ENCODE results near the gene CROCC2. TPM values are rescaled to one million over a fixed set of nuclear protein-coding genes. Genes with fewer than 3 reads are reported as not detected.

Gene CROCC2
- total RNA-seq, 3 donors from 2014 or later, result 0.07 to 0.19 TPM; not detected in 1

DNA sequence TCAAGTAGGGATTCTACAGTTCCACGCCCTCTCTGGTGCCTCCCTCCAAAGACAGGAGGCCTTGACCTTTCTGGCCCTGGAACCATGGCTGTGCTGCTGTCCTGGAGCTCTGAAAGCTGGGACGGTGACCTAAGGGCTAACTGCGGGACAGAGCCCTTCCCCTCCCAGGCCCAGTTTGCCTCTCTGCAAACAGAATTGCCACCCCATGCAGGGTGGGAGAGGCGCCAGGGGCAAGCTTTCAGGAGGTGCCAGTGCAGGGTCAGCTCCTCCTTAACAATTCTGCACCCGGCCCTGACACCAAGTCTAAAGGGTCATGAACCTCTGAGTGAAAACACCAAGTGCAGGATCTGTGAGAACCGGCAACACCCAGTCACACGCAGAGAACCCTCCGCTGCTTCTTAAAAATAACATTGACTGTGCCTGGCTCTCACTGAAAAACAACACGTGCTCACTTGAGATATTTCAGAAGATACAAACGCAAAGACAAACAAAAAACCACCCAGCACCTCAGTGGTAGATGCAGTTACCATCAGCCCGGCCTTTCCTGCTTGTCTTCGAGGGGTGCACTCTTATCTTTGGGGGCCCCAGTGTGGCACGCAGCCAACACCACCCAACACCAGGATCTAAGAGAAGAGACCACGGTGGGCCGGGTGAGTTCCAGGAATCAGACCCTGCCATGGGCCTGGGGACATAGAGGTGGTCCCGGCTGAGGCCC lies 91.2 kb downstream of the CROCC2 start:
- H3K4me1 ChIP-seq (ENCODE audit: low read depth), result peaks cover 7% of the 10 kb centered on the region
- ATAC-seq, result no peak

DNA sequence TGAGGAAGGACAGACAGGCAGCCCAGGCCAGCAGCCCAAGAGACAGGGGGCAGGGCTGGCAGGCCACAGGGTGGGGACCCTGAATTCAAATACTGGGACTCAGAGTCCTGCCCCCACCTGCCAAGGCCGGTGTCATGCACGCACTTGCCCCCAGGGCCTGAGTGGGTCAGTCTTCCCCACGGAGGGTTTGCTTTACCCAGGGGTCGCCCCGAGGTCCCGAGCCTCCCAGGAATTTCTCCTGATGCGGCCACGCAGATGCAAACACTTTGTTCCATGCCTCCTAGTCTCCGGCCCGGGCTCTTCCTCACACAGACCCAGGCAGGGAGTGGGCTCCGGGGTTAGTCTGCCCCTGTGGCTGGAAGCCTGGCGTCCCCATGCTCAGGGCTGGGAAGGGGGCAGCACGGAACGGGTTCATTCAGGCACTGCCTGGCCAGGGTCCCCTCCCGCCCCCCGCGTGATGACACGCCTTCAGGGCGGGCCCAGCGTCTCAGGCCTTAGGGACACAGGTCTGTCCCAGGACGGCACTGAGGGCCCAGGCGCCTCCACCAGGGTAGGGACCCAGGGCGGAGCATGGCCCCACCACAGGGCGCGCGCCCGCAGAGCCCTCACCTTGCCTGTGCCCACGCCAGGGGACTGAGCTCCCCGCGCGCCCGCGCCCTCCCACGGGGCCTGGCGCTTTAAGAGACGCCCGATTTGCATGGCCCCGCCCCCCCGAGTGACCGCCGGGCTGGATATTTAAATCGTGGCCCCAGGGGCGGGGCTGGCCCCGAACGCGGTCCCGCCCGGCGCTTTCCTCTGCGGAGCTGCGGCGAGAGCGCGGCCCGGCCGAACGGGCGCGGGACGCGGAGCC lies 91.9 kb downstream of the CROCC2 start, which contains the start of gene SNED1:
Gene SNED1, plus strand, starts transcription at position 763 of the 850 bp plus-strand sequence. CDS start 220 bp downstream, outside the sequence.
- DNase-seq (peak; percentile 90 to 95 (median 91)), ATAC-seq (peak; percentile 95)
- peaks cover 7% of the 10 kb centered on the region for H3K4me1 ChIP-seq (ENCODE audit: low read depth)
- H3K9me3 ChIP-seq, result peaks cover under 1% of the 10 kb centered on the region
- H3K4me3 ChIP-seq, result peak within 1 kb of the TSS; percentile 26
- H3K36me3 ChIP-seq (ENCODE audit: low read depth), result no peaks in the 10 kb centered on the region
- TF ChIP-seq, protein P1, sequence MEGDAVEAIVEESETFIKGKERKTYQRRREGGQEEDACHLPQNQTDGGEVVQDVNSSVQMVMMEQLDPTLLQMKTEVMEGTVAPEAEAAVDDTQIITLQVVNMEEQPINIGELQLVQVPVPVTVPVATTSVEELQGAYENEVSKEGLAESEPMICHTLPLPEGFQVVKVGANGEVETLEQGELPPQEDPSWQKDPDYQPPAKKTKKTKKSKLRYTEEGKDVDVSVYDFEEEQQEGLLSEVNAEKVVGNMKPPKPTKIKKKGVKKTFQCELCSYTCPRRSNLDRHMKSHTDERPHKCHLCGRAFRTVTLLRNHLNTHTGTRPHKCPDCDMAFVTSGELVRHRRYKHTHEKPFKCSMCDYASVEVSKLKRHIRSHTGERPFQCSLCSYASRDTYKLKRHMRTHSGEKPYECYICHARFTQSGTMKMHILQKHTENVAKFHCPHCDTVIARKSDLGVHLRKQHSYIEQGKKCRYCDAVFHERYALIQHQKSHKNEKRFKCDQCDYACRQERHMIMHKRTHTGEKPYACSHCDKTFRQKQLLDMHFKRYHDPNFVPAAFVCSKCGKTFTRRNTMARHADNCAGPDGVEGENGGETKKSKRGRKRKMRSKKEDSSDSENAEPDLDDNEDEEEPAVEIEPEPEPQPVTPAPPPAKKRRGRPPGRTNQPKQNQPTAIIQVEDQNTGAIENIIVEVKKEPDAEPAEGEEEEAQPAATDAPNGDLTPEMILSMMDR (IDR thresholded peaks at IDR 0.05), result no peak
- intact Hi-C loops (cut with DNase I, micrococcal nuclease), result no loop called here

More for the DNA sequence above, 91.2 kb downstream of the CROCC2 start:
- no peaks in the 10 kb centered on the region for H3K9me3 ChIP-seq
- TF ChIP-seq, protein P1 (IDR thresholded peaks at IDR 0.05), result no peak
- intact Hi-C loops (cut with DNase I, micrococcal nuclease), result no loop called here
- H3K36me3 ChIP-seq (ENCODE audit: low read depth), result no peaks in the 10 kb centered on the region
- H3K4me3 ChIP-seq, result no peak overlapping the region
- peak; percentile 18 to 44 (median 41) for DNase-seq

DNA sequence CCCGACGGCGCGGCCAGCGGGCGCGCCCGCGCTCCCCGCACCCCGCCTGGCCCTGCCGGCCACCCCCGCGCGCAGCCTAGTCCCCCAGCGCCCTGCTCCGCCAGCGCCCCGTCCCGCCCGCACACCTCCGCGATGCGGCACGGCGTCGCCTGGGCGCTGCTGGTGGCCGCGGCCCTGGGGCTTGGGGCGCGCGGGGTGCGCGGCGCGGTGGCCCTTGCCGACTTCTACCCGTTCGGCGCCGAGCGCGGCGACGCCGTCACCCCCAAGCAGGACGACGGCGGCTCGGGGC lies 92.5 kb downstream of the CROCC2 start:
- Histone ChIP-seq H3K4me1 (ENCODE audit: low read depth) (peaks cover 7% of the 10 kb centered on the region), H3K4me3 (peak overlapping the region; percentile 26), H3K9me3 (peaks cover 6% of the 10 kb centered on the region), H3K36me3 (ENCODE audit: low read depth) (no peaks in the 10 kb centered on the region)
- DNase-seq (no peak), ATAC-seq (no peak)
- TF ChIP-seq, protein P1 (IDR thresholded peaks at IDR 0.05), result no peak
- intact Hi-C loops (cut with DNase I, micrococcal nuclease), result no loop called here

DNA sequence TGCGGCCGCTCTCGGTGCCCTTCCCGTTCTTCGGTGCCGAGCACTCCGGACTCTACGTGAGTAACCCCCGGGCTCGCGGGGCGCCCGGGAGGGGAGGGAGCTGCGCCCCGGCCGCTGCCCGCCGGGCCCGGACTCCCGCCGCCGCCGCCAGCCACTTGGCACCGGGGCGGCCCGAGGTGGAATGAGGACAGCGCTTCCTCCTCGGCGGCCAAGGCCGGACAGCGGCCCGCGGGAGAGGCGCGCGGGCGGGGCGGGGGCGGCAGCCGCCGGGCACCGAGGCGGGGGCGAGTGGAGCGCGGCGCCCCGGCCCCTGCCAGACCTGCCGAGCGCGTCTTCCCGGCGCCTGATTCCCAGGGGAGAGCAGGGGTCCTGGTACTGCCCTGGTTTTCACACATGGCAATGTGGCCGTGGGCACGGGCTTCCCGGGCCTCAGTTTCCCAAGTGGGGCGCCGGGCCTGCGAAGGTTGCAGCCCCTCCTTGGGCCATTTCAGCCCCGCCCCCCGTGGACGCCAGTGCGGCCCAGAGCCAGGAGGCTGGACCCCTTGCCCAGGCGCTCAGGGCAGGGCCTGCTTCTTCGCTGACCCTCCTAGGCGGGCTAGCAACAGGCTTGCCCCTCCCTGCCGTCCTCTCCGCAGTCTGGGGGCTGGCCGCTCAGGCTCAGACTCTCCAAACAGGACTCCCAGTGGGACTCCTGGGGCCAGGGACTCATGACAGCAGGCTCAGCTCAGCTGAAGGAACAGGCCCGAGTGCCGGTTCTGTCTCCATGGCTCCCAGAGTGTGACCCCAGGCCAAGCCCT lies 93.1 kb downstream of the CROCC2 start:
- TF ChIP-seq, protein P1 (IDR thresholded peaks at IDR 0.05), result no peak
- Histone ChIP-seq H3K4me3 (peak overlapping the region; percentile 26), H3K36me3 (ENCODE audit: low read depth) (no peaks in the 10 kb centered on the region), H3K9me3 (peaks cover 12% of the 10 kb centered on the region), H3K4me1 (ENCODE audit: low read depth) (peaks cover 7% of the 10 kb centered on the region)
- DNase-seq, result peak in 2 of 3 donors; percentile 56 to 58
- intact Hi-C loops (cut with DNase I, micrococcal nuclease), result no loop called here
- peak; percentile 42 for ATAC-seq

DNA sequence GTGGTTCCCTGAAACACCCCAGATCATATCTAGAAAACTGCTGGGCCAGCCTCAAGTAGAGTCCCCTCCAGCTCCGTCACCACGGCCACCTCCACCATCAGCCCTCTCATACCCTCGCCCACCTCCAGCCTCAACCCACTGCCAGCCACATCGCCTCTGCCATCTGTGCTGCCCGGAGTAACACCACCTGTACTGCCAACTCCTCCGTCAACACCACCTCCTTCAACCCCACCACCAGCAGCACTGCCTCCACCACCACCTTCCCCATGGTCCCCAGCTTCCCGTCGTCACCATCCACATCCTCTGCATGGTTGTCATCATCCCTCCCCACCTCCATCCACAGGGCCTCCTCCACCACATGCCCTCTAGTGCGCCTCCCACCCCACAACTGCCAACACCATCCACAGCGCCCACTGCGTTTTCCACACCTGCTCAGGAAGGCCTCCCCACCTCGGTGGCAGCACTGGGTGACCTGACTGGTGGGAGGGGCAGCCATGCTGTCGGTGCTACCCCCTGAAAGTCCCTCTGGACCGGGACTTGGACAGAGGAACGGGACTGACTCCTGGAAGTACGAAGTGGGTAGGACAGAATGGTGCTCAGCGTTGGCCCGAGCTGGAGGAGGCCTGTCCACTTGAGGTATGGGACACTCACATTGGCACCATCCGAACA lies 93.9 kb downstream of the CROCC2 start:
- Histone ChIP-seq H3K9me3 (peaks cover 19% of the 10 kb centered on the region), H3K36me3 (ENCODE audit: low read depth) (no peaks in the 10 kb centered on the region), H3K4me3 (no peak overlapping the region), H3K4me1 (ENCODE audit: low read depth) (peaks cover 7% of the 10 kb centered on the region)
- no peak for ATAC-seq
- TF ChIP-seq, protein P1 (IDR thresholded peaks at IDR 0.05), result no peak
- peak in 1 of 3 donors; percentile 45 for DNase-seq
- intact Hi-C loops (cut with DNase I, micrococcal nuclease), result no loop called here

Measured in mucosa of descending colon (tissue), 3 donors.